ENCODE results near the gene ZNF608. TPM values are rescaled to one million over a fixed set of nuclear protein-coding genes. Genes with fewer than 3 reads are reported as not detected.

Gene ZNF608
- total RNA-seq, 2 donors from 2014 or later = 138 to 140 TPM

DNA sequence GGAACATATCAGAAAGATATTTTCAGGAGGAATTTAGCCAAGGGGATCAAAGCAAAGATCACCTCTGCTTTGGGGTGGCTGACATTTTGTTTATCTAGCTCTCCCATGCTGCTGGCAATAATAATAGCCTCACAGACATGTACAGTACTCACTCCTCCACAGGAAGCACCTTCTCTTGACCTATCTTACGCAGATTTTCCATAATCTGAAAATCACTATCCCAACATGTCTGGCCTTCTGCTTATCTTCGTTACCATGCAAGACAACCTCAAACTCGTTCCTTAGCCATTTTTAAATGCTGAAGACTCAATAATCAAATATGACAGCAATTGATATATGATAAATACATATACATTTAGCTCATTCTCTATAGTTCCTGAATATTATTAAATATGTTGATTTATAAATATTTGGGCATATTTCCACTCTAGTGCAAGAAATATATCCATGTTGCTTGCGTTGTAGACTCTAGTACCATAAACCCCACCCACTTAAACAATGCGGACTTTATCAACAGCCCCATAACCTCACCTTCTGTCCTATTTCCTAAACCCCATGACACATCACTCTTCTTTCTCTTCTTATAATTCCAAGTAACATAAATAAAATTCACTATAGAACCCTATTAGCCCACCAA, 18.0 kb downstream of the ZNF608 start:
- DNase-seq = peak; percentile 18
- H3K4me1 Mint-ChIP-seq = peaks cover 66% of the 10 kb centered on the region
- 86 to 99% methylated on average over 1 to 5 of the region's 5 CpGs for WGBS, 2 experiments (ENCODE audit: insufficient coverage in 1 of 2, insufficient read length in 1 of 2)

DNA sequence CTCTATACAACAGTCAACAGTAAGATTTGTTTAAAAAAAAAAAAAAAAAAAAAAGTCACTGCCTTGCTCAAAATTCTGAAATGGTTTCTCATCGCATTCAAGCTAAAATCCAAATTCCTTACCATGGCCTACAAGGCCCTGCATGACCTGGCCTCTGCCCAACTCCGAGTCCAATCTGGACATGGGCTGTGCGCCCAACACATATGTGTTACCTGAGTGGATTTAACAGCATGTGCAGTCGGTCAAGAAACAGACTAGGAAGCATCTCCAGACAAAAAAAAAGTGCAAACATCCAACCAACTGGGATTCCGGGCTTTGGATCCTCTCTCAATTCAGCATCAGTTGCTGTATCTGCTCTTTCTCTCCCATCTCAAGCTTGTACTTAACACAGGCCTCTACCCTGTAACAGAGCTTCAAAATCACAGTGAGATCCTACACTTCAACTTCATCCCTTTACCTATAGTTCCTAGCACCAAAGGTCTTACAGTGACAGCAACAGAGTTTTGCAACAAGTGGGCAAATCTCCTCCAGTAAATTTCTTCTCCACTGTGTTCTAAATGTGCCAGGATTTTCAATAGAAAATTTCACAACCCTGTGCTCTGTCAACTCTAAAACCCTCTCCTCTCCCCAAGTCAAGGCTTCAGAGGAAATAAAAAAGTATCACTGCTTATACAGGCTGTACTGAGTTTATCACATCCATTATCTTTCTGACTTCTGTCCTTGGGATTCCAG, 19.6 kb downstream of the ZNF608 start:
- Histone ChIP-seq H3K36me3 (ENCODE audit: control insufficient read depth, insufficient read depth, low read length) (peaks cover 23% of the 10 kb centered on the region), H3K27me3 (ENCODE audit: control insufficient read depth, insufficient read depth, low read length, poor library complexity, severe bottlenecking) (no peaks in the 10 kb centered on the region), H3K9ac (ENCODE audit: extremely low read depth, low read length, poor library complexity, severe bottlenecking) (no peak overlapping the region), H3K4me3 (ENCODE audit: low read length) (no peak overlapping the region), H3K4me1 (ENCODE audit: control insufficient read depth, insufficient read depth, low read length) (peaks cover 11% of the 10 kb centered on the region), H3K27ac (ENCODE audit: low read depth, low read length) (no peak overlapping the region), H3K9me3 (ENCODE audit: control insufficient read depth, low read length) (no peaks in the 10 kb centered on the region)
- TF ChIP-seq, protein P1, sequence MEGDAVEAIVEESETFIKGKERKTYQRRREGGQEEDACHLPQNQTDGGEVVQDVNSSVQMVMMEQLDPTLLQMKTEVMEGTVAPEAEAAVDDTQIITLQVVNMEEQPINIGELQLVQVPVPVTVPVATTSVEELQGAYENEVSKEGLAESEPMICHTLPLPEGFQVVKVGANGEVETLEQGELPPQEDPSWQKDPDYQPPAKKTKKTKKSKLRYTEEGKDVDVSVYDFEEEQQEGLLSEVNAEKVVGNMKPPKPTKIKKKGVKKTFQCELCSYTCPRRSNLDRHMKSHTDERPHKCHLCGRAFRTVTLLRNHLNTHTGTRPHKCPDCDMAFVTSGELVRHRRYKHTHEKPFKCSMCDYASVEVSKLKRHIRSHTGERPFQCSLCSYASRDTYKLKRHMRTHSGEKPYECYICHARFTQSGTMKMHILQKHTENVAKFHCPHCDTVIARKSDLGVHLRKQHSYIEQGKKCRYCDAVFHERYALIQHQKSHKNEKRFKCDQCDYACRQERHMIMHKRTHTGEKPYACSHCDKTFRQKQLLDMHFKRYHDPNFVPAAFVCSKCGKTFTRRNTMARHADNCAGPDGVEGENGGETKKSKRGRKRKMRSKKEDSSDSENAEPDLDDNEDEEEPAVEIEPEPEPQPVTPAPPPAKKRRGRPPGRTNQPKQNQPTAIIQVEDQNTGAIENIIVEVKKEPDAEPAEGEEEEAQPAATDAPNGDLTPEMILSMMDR (conservative IDR thresholded peaks at IDR 0.05) = no peak
- peak; percentile 29 for DNase-seq
- no peaks in the 10 kb centered on the region for H3K27me3 Mint-ChIP-seq (ENCODE audit: insufficient read depth)
- H3K36me3 Mint-ChIP-seq (ENCODE audit: low read depth) = peaks cover 20% of the 10 kb centered on the region
- H3K27ac Mint-ChIP-seq = peak overlapping the region; percentile 20
- H3K9me3 Mint-ChIP-seq = no peaks in the 10 kb centered on the region
- WGBS, 2 experiments (ENCODE audit: insufficient coverage in 1 of 2, insufficient read length in 1 of 2) = 96% methylated on average over 4 to 5 of the region's 5 CpGs
- peak overlapping the region; percentile 2 for H3K4me3 Mint-ChIP-seq
- peaks cover 56% of the 10 kb centered on the region for H3K4me1 Mint-ChIP-seq

More for the DNA sequence above, 18.0 kb downstream of the ZNF608 start:
- Mint-ChIP-seq H3K9me3 (no peaks in the 10 kb centered on the region), H3K27ac (no peak overlapping the region), H3K4me3 (no peak overlapping the region), H3K27me3 (ENCODE audit: insufficient read depth) (no peaks in the 10 kb centered on the region), H3K36me3 (ENCODE audit: low read depth) (peaks cover 22% of the 10 kb centered on the region)
- TF ChIP-seq, protein P1 (conservative IDR thresholded peaks at IDR 0.05) = no peak
- Histone ChIP-seq H3K4me3 (ENCODE audit: low read length) (no peak overlapping the region), H3K27me3 (ENCODE audit: control insufficient read depth, insufficient read depth, low read length, poor library complexity, severe bottlenecking) (no peaks in the 10 kb centered on the region), H3K36me3 (ENCODE audit: control insufficient read depth, insufficient read depth, low read length) (peaks cover 23% of the 10 kb centered on the region), H3K9ac (ENCODE audit: extremely low read depth, low read length, poor library complexity, severe bottlenecking) (no peak overlapping the region), H3K4me1 (ENCODE audit: control insufficient read depth, insufficient read depth, low read length) (peaks cover 18% of the 10 kb centered on the region), H3K27ac (ENCODE audit: low read depth, low read length) (no peak overlapping the region), H3K9me3 (ENCODE audit: control insufficient read depth, low read length) (no peaks in the 10 kb centered on the region)

GRCh38 chr5:124725622-124726258, 20.7 kb downstream of the ZNF608 start:
- Mint-ChIP-seq H3K4me3 (no peak overlapping the region), H3K27ac (peak overlapping the region; percentile 14), H3K4me1 (peaks cover 61% of the 10 kb centered on the region), H3K9me3 (no peaks in the 10 kb centered on the region), H3K27me3 (ENCODE audit: insufficient read depth) (no peaks in the 10 kb centered on the region), H3K36me3 (ENCODE audit: low read depth) (peaks cover 20% of the 10 kb centered on the region)
- Histone ChIP-seq H3K9ac (ENCODE audit: extremely low read depth, low read length, poor library complexity, severe bottlenecking) (no peak overlapping the region), H3K4me3 (ENCODE audit: low read length) (no peak overlapping the region), H3K27ac (ENCODE audit: low read depth, low read length) (no peak overlapping the region), H3K36me3 (ENCODE audit: control insufficient read depth, insufficient read depth, low read length) (peaks cover 21% of the 10 kb centered on the region), H3K27me3 (ENCODE audit: control insufficient read depth, insufficient read depth, low read length, poor library complexity, severe bottlenecking) (no peaks in the 10 kb centered on the region), H3K9me3 (ENCODE audit: control insufficient read depth, low read length) (no peaks in the 10 kb centered on the region), H3K4me1 (ENCODE audit: control insufficient read depth, insufficient read depth, low read length) (peaks cover 16% of the 10 kb centered on the region)
- DNase-seq = peak; percentile 15
- WGBS, 2 experiments (ENCODE audit: insufficient coverage in 1 of 2, insufficient read length in 1 of 2) = 90 to 94% methylated on average over 4 of the region's 4 CpGs
- TF ChIP-seq, protein P1 (conservative IDR thresholded peaks at IDR 0.05) = no peak
